ENCODE data around the gene FRZB.

FRZB gene

GRCh38 chr2:182784058-182784706 is 82.3 kb downstream of the FRZB start:
- no peak for DNase-seq

Measured in CD4-positive, alpha-beta T cell treated with Interleukin-17A for 4 hours (primary cell).